ENCODE results near the gene ARFRP1. TPM values are rescaled to one million over a fixed set of nuclear protein-coding genes. Genes with fewer than 3 reads are reported as not detected.

ARFRP1 gene
- total and polyA plus RNA-seq, 2 of the 13 experiments (the other 11 are each of a cell fraction or from before 2014, with no cell fraction given), result 32.0 to 51.1 TPM

DNA sequence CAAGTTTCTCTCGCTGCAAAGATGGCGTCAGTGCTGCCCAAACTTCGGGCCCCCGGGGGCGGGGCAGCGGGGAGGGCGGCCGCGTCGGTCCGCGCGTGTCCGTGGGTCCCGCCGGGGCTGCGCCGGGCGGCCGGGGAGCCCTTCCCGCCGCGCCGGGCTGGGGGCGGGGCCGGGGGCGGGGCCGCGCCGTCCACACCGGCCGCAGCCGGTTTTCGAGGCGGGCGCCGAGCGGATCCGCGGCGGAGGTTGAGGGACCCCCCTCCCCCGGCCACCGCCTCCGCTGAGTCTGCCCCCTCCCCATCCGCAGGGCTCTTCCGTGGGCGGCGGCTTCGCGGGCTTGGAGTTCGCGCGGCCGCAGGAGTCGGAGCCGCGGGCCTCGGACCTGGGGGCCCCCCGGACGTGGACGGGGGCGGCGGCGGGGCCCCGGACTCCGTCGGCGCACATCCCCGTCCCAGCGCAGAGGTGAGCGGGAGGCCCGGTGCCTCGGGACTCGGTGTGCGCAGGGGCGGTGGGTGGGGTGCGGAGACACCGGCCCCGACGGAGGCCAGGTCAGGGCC is 32.4 kb upstream of the ARFRP1 start (continued):
- no peak for TF ChIP-seq FOXA1 (IDR thresholded peaks at IDR 0.05)
- no peak for TF ChIP-seq FOXA1 (CRISPR knock-in tag; IDR thresholded peaks at IDR 0.05)
- TF ChIP-seq, protein P1, sequence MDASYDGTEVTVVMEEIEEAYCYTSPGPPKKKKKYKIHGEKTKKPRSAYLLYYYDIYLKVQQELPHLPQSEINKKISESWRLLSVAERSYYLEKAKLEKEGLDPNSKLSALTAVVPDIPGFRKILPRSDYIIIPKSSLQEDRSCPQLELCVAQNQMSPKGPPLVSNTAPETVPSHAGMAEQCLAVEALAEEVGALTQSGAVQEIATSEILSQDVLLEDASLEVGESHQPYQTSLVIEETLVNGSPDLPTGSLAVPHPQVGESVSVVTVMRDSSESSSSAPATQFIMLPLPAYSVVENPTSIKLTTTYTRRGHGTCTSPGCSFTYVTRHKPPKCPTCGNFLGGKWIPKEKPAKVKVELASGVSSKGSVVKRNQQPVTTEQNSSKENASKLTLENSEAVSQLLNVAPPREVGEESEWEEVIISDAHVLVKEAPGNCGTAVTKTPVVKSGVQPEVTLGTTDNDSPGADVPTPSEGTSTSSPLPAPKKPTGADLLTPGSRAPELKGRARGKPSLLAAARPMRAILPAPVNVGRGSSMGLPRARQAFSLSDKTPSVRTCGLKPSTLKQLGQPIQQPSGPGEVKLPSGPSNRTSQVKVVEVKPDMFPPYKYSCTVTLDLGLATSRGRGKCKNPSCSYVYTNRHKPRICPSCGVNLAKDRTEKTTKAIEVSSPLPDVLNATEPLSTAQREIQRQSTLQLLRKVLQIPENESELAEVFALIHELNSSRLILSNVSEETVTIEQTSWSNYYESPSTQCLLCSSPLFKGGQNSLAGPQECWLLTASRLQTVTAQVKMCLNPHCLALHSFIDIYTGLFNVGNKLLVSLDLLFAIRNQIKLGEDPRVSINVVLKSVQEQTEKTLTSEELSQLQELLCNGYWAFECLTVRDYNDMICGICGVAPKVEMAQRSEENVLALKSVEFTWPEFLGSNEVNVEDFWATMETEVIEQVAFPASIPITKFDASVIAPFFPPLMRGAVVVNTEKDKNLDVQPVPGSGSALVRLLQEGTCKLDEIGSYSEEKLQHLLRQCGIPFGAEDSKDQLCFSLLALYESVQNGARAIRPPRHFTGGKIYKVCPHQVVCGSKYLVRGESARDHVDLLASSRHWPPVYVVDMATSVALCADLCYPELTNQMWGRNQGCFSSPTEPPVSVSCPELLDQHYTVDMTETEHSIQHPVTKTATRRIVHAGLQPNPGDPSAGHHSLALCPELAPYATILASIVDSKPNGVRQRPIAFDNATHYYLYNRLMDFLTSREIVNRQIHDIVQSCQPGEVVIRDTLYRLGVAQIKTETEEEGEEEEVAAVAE (CRISPR knock-in tag; IDR thresholded peaks at IDR 0.05; ENCODE audit: borderline replicate concordance), result no peak
- TF ChIP-seq HOXA7 (CRISPR knock-in tag; IDR thresholded peaks at IDR 0.05), result no peak
- TF ChIP-seq, protein P2, sequence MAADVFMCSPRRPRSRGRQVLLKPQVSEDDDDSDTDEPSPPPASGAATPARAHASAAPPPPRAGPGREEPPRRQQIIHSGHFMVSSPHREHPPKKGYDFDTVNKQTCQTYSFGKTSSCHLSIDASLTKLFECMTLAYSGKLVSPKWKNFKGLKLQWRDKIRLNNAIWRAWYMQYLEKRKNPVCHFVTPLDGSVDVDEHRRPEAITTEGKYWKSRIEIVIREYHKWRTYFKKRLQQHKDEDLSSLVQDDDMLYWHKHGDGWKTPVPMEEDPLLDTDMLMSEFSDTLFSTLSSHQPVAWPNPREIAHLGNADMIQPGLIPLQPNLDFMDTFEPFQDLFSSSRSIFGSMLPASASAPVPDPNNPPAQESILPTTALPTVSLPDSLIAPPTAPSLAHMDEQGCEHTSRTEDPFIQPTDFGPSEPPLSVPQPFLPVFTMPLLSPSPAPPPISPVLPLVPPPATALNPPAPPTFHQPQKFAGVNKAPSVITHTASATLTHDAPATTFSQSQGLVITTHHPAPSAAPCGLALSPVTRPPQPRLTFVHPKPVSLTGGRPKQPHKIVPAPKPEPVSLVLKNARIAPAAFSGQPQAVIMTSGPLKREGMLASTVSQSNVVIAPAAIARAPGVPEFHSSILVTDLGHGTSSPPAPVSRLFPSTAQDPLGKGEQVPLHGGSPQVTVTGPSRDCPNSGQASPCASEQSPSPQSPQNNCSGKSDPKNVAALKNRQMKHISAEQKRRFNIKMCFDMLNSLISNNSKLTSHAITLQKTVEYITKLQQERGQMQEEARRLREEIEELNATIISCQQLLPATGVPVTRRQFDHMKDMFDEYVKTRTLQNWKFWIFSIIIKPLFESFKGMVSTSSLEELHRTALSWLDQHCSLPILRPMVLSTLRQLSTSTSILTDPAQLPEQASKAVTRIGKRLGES (CRISPR knock-in tag; IDR thresholded peaks at IDR 0.05; ENCODE audit: borderline replicate concordance), result no peak
- TF ChIP-seq, protein P3, sequence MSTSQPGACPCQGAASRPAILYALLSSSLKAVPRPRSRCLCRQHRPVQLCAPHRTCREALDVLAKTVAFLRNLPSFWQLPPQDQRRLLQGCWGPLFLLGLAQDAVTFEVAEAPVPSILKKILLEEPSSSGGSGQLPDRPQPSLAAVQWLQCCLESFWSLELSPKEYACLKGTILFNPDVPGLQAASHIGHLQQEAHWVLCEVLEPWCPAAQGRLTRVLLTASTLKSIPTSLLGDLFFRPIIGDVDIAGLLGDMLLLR (CRISPR knock-in tag; IDR thresholded peaks at IDR 0.05), result no peak
- peak; percentile 93 for TF ChIP-seq AGO2 (optimal IDR thresholded peaks at IDR 0.05; ENCODE audit: low read depth, low read length)
- no peak for TF ChIP-seq SIN3B (IDR thresholded peaks at IDR 0.05; ENCODE audit: low read length)
- TF ChIP-seq, protein P4, sequence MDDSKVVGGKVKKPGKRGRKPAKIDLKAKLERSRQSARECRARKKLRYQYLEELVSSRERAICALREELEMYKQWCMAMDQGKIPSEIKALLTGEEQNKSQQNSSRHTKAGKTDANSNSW (CRISPR knock-in tag; IDR thresholded peaks at IDR 0.05; ENCODE audit: borderline replicate concordance), result peak; percentile 87
- TF ChIP-seq MAF1 (CRISPR knock-in tag; IDR thresholded peaks at IDR 0.05; ENCODE audit: borderline replicate concordance), result no peak
- no peak for TF ChIP-seq CHD2 (IDR thresholded peaks at IDR 0.05; ENCODE audit: low read depth, low read length)
- TF ChIP-seq NCOA5 (CRISPR knock-in tag; IDR thresholded peaks at IDR 0.05), result no peak
- TF ChIP-seq, protein P5, sequence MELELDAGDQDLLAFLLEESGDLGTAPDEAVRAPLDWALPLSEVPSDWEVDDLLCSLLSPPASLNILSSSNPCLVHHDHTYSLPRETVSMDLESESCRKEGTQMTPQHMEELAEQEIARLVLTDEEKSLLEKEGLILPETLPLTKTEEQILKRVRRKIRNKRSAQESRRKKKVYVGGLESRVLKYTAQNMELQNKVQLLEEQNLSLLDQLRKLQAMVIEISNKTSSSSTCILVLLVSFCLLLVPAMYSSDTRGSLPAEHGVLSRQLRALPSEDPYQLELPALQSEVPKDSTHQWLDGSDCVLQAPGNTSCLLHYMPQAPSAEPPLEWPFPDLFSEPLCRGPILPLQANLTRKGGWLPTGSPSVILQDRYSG (CRISPR knock-in tag; IDR thresholded peaks at IDR 0.05), result no peak
- TF ChIP-seq DPF2 (CRISPR knock-in tag; IDR thresholded peaks at IDR 0.05; ENCODE audit: borderline replicate concordance, low read depth), result no peak
- TF ChIP-seq, protein P6, sequence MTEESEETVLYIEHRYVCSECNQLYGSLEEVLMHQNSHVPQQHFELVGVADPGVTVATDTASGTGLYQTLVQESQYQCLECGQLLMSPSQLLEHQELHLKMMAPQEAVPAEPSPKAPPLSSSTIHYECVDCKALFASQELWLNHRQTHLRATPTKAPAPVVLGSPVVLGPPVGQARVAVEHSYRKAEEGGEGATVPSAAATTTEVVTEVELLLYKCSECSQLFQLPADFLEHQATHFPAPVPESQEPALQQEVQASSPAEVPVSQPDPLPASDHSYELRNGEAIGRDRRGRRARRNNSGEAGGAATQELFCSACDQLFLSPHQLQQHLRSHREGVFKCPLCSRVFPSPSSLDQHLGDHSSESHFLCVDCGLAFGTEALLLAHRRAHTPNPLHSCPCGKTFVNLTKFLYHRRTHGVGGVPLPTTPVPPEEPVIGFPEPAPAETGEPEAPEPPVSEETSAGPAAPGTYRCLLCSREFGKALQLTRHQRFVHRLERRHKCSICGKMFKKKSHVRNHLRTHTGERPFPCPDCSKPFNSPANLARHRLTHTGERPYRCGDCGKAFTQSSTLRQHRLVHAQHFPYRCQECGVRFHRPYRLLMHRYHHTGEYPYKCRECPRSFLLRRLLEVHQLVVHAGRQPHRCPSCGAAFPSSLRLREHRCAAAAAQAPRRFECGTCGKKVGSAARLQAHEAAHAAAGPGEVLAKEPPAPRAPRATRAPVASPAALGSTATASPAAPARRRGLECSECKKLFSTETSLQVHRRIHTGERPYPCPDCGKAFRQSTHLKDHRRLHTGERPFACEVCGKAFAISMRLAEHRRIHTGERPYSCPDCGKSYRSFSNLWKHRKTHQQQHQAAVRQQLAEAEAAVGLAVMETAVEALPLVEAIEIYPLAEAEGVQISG (CRISPR knock-in tag; IDR thresholded peaks at IDR 0.05), result no peak
- no peak for TF ChIP-seq CBX5 (CRISPR knock-in tag; IDR thresholded peaks at IDR 0.05; ENCODE audit: borderline replicate concordance)
- TF ChIP-seq RFXAP (CRISPR knock-in tag; IDR thresholded peaks at IDR 0.05; ENCODE audit: borderline replicate concordance), result no peak
- no peak for TF ChIP-seq TEAD2 (CRISPR knock-in tag; IDR thresholded peaks at IDR 0.05)
- no peak for TF ChIP-seq ONECUT2 (CRISPR knock-in tag; IDR thresholded peaks at IDR 0.05)
